NT2/D1 (cell line): ENCODE data around the gene PHACTR3.

Source experiments
- SUZ12 ChIP-seq: IDR thresholded peaks from 2 replicates; pipeline ENCODE4 v1.6.1; 2011; ENCODE audit not compliant: insufficient read length, insufficient read depth; ENCODE audit errors: extremely low read depth
- YY1 ChIP-seq: IDR thresholded peaks from 2 replicates; pipeline ENCODE4 v1.6.1; 2011; ENCODE audit not compliant: insufficient read length, insufficient read depth
- ZNF274 ChIP-seq: IDR thresholded peaks from 2 replicates; pipeline ENCODE4 v1.6.1; 2011; ENCODE audit warnings: mild to moderate bottlenecking, low read depth, low read length

DNA sequence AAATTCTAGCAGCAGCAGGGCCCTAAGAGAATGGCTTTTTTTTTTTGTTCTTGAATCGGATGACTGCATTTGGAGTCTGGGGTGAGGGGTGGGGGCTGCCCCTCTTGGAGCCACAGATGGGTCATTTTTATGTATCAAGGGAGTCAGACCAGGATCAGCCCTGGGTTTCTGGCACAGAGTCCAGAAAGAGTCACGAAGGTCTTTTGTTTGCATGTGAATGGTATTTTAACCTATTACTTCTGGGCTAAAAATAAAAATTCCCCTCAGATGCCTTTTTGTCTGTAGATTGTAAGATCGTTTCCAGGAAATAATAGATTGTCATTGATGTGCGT is 72.5 kb downstream of the PHACTR3 start:
- TF ChIP-seq YY1 = no peak
- TF ChIP-seq ZNF274 = no peak
- TF ChIP-seq SUZ12 = no peak
